ENCODE data around the gene USP40.
A peak's percentile ranks its signal among the peaks of the same experiment; 100 is the strongest.

USP40 gene

GRCh38 chr2:233566141-233566956, at the start of gene USP40:
USP40 (minus strand) TSS chr2:233566782; CDS start chr2:233565554, 1,228 bp downstream.
- Histone ChIP-seq H3K27me3 (replicated peaks; ENCODE audit: control insufficient read depth, insufficient read depth, low read length) (no peaks in the 10 kb centered on the region), H3K36me3 (ENCODE audit: control insufficient read depth, insufficient read depth, low read length) (no peaks in the 10 kb centered on the region; the same call in 1 of the 2 replicates), H3K4me3 (replicated peaks; ENCODE audit: low read depth, low read length) (peak within 1 kb of the TSS; percentile 97)
- TF ChIP-seq, protein P1, sequence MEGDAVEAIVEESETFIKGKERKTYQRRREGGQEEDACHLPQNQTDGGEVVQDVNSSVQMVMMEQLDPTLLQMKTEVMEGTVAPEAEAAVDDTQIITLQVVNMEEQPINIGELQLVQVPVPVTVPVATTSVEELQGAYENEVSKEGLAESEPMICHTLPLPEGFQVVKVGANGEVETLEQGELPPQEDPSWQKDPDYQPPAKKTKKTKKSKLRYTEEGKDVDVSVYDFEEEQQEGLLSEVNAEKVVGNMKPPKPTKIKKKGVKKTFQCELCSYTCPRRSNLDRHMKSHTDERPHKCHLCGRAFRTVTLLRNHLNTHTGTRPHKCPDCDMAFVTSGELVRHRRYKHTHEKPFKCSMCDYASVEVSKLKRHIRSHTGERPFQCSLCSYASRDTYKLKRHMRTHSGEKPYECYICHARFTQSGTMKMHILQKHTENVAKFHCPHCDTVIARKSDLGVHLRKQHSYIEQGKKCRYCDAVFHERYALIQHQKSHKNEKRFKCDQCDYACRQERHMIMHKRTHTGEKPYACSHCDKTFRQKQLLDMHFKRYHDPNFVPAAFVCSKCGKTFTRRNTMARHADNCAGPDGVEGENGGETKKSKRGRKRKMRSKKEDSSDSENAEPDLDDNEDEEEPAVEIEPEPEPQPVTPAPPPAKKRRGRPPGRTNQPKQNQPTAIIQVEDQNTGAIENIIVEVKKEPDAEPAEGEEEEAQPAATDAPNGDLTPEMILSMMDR (IDR thresholded peaks at IDR 0.05; ENCODE audit: insufficient read depth, low read length, poor library complexity, severe bottlenecking): peak; percentile 2
- peak; percentile 77 for DNase-seq (ENCODE audit: extremely low read depth, insufficient read length)

- no peak for DNase-seq (ENCODE audit: extremely low read depth, insufficient read length)
- H3K27me3 ChIP-seq (replicated peaks; ENCODE audit: control insufficient read depth, insufficient read depth, low read length): no peaks in the 10 kb centered on the region
- H3K4me3 ChIP-seq (replicated peaks; ENCODE audit: low read depth, low read length): no peak overlapping the region
- TF ChIP-seq, protein P1 (IDR thresholded peaks at IDR 0.05; ENCODE audit: insufficient read depth, low read length, poor library complexity, severe bottlenecking): no peak
- no peaks in the 10 kb centered on the region for H3K36me3 ChIP-seq (ENCODE audit: control insufficient read depth, insufficient read depth, low read length)
Measured at GRCh38 chr2:233611284-233611683, 44.7 kb upstream of the USP40 start.

- no peak for DNase-seq (ENCODE audit: extremely low read depth, insufficient read length)
- TF ChIP-seq, protein P1 (IDR thresholded peaks at IDR 0.05; ENCODE audit: insufficient read depth, low read length, poor library complexity, severe bottlenecking): no peak
- Histone ChIP-seq H3K27me3 (replicated peaks; ENCODE audit: control insufficient read depth, insufficient read depth, low read length) (no peaks in the 10 kb centered on the region), H3K36me3 (ENCODE audit: control insufficient read depth, insufficient read depth, low read length) (no peaks in the 10 kb centered on the region), H3K4me3 (replicated peaks; ENCODE audit: low read depth, low read length) (no peak overlapping the region)
Measured at GRCh38 chr2:233605680-233606079, 39.1 kb upstream of the USP40 start.

GRCh38 chr2:233604826-233605225, 38.2 kb upstream of the USP40 start:
- no peaks in the 10 kb centered on the region for H3K27me3 ChIP-seq (replicated peaks; ENCODE audit: control insufficient read depth, insufficient read depth, low read length)
- H3K36me3 ChIP-seq (ENCODE audit: control insufficient read depth, insufficient read depth, low read length): no peaks in the 10 kb centered on the region
- TF ChIP-seq, protein P1 (IDR thresholded peaks at IDR 0.05; ENCODE audit: insufficient read depth, low read length, poor library complexity, severe bottlenecking): no peak
- no peak for DNase-seq (ENCODE audit: extremely low read depth, insufficient read length)
- no peak overlapping the region for H3K4me3 ChIP-seq (replicated peaks; ENCODE audit: low read depth, low read length)

- TF ChIP-seq, protein P1 (IDR thresholded peaks at IDR 0.05; ENCODE audit: insufficient read depth, low read length, poor library complexity, severe bottlenecking): no peak
- H3K27me3 ChIP-seq (replicated peaks; ENCODE audit: control insufficient read depth, insufficient read depth, low read length): no peaks in the 10 kb centered on the region
- no peaks in the 10 kb centered on the region for H3K36me3 ChIP-seq (ENCODE audit: control insufficient read depth, insufficient read depth, low read length)
- H3K4me3 ChIP-seq (replicated peaks; ENCODE audit: low read depth, low read length): no peak overlapping the region
- no peak for DNase-seq (ENCODE audit: extremely low read depth, insufficient read length)
Measured at GRCh38 chr2:233603520-233603919, 36.9 kb upstream of the USP40 start.
